NCI-H1694 (cell line): ENCODE results near the gene HELZ.
"Not testable (repeated sequence)": the region's sequence is repeated elsewhere in the genome, so short reads cannot be mapped to it uniquely, and the experiment has no call there.

Experiments used
- DNase-seq: peaks from one replicate; lab custom pipeline; 2025; lab: John Stamatoyannopoulos, UW

The HELZ gene

DNA sequence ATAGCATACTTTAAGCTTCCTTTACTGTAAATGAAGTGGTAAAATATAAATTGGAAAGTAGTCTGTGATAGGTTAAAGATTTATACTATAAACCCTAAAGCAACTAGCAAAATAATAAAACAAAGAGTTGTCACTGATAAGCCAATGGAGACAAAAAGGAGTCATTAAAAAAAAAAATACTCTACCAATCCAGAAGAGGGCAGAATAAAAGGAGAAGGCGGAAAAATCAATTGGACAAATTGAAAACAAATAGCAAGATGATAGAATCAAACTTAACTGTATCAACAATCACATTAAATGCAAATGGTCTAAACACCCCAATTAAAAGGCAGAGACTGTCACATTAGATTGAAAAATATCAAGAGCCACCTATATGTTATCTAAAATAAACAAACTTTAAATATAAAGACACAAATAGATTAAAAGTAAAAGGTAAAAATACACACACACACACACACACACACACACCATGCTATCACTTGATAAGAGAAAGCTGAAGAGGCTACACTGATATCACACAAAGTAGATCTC lies 128.9 kb downstream of the HELZ start:
- no peak for DNase-seq

GRCh38 chr17:67115401-67115800 lies 129.6 kb downstream of the HELZ start:
- DNase-seq: no peak

DNA sequence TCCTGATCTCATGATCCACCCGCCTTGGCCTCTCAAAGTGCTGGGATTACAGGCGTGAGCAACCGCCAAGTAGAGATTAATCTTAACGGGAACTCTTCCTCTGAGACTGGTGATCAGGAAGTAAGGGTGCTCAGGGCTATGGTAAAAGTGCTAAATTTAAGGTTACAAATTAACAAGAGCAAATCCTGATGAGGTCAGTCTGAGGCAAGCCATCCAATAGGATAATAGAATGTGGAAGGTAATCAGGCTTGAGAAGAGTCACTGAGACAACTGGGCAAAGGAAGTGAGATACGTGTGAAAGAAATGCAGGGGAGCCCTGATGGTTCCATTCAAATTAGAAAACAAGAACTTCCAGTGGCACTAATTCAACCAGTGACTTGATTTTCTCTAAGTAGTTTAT lies 131.5 kb downstream of the HELZ start:
- no peak for DNase-seq

DNA sequence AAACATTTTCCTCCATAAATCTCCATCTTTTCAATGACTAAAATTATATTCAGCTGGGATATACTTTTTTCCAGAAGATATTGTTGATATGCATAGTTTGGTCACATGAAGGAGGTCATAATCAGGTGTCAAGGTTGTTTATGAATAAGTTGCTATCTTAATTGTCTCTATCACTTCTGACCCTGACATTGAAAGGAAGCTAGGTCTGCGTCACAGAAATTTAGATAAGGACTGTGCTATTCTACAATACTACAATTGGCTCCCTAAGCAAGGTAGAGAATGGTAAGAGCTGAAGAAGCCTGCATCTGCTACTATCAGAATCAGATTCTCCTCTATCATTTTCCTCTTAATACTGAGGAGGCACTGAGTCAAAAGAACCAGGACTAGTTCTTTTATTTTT lies 133.2 kb downstream of the HELZ start:
- DNase-seq: no peak

DNA sequence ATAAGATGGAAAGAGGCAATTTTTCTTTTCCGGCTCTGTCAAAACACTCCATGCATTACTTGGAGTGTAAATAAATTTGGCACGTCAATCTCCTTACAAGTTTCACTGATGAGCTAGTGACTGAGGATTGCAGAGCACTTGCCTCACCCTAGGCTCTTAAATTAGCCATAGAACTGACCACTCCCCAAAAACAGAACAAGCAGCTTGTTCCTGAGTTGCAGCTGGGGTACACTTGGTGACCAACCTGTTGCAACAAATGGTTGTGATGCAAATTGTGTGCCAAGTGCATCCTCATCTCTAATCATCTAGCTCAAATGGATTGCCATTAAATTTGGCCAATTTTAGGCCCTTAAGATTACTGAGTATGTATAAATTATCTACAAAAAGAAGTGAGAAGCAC lies 133.7 kb downstream of the HELZ start:
- no peak for DNase-seq

- no peak for DNase-seq
Observed at GRCh38 chr17:67110619-67111018, 134.4 kb downstream of the HELZ start.

DNA sequence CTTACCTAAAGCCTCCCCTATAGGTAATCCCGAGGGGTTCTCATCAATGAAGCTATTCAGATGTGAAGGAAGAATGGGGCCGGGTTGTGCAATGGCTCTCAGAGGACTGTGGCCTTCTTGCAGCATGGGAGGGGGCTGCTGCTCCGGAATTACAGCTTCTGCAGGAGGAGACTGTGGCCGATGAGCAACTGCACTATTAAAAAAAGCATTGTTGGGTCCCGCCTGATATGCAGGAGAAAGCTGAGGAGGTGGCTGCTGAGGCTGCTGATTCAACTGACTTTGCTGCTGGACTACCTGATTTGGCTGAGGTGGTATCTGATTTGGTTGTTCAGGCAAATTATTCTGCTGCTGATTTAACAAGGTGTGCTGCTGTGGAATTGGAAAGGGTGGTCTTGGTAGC lies 135.9 kb downstream of the HELZ start:
- no peak for DNase-seq

GRCh38 chr17:67107811-67108775 lies 136.9 kb downstream of the HELZ start:
- DNase-seq: no peak

DNA sequence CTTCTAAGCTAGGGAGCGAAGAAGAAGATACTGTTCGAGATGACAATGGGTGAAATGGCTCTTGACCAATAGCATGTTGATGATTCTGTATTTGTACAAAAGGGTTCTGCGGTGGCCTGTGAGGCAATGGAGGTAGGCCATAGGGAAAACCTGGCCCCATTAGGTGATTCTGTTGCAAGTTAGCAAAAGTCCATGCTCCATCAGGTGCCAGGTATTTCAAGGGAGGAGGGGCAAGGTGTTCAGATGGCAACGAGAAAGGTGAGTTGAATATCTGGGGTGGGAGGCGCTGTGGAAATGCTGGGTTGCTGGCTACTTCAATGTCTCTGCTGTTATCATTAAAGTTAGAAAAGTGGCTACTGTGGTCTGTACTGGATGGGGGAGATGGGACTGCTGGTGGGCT lies 137.8 kb downstream of the HELZ start:
- no peak for DNase-seq

DNA sequence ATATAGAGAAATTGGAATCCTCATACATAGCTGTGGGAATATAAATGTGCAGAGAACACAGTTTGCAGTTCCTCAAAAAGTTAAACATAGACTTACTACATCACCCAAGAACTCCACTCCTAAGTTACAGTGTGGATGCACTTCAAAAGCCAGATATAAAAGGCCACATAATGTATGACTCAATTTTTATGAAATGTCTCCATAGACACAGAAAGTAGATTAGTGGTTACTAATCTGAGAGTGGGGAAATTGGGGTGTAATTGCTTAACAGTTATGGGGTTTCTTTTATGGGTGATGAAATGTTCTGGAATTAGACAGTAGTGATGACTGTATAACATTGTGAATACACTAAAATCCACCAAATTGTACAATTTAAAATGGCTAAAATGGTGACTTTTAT lies 139.8 kb downstream of the HELZ start:
- DNase-seq: no peak

GRCh38 chr17:67104641-67105040 lies 140.4 kb downstream of the HELZ start:
- not testable (repeated sequence) for DNase-seq

DNA sequence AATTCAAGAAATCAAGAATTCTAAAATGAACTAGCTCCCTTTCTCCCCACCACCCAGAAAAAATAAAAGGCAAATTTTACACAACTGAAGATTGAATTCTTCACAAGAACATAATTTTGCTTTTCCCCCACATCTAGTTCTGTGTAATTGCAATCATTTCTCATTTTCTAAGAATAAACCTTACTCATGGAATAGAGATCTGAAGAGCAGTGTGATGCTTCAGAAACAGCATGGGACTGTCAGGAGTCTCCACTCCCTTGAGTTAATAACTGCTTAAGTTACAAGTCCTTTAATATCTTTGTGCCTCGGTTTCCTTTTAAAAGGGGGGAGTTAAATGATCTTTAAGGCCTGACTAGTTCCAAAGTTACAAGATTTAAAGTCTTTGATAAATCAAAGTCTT lies 147.0 kb downstream of the HELZ start:
- DNase-seq: no peak

GRCh38 chr17:67096609-67097008 lies 148.4 kb downstream of the HELZ start:
- DNase-seq: no peak

GRCh38 chr17:67095803-67096202 lies 149.2 kb downstream of the HELZ start:
- DNase-seq: no peak

GRCh38 chr17:67095291-67095690 lies 149.7 kb downstream of the HELZ start:
- not testable (repeated sequence) for DNase-seq

DNA sequence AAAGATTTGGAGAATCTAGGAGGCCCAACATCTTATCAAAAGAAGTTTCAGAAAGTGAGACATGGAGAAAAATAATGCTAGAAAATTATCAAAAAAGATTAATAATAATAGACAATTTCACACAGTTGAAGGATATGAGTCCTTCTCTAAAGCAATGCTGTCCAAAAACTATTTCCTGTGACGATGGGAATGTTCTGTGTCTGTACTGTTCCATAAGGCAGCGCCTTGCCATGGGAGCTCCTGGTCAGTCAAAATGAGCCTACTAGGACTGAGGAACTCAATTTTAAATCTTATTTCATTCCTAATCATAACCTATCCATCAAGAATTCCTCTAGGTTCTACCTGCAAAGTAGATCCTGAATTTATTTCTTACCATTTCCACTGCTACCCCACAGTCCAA lies 151.6 kb downstream of the HELZ start:
- DNase-seq: no peak

DNA sequence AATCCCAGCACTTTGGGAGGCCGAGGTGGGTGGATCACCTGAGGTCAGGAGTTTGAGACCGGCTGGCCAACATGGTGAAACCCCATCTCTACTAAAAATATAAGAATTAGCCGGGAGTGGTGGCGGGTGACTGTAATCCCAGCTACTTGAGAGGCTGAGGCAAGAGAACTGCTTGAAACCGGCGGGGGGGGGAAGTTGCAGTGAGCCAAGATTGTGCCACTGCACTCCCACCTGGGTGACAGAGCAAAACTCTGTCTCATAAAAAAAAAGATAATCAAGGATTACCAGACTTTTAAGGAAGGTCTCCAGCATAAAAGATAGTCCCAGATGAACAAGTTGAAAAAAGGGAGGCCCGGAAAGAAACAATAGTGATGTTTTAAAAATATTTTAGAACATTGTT lies 152.3 kb downstream of the HELZ start:
- not testable (repeated sequence) for DNase-seq

DNA sequence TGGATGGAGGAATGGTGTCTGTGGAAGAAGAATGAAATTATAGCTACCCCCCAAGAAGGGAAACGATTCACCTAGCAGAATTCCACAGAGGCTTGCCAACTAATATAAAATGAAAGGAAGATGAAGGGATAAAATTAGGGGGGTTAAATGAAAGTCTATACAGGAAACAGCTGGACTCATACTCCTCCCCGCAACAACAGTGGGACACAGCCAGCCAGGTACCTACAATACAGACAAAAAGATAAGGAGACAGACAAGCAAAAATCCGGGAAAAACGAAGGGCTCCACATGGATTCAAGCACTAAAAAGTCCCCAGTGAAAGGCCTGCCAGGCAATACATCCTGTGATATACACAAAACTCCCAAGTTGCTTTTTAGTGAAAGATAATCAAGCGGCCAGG lies 152.7 kb downstream of the HELZ start:
- DNase-seq: no peak

GRCh38 chr17:67090341-67090740 lies 154.7 kb downstream of the HELZ start:
- DNase-seq: no peak

GRCh38 chr17:67088639-67089038 lies 156.4 kb downstream of the HELZ start:
- no peak for DNase-seq

DNA sequence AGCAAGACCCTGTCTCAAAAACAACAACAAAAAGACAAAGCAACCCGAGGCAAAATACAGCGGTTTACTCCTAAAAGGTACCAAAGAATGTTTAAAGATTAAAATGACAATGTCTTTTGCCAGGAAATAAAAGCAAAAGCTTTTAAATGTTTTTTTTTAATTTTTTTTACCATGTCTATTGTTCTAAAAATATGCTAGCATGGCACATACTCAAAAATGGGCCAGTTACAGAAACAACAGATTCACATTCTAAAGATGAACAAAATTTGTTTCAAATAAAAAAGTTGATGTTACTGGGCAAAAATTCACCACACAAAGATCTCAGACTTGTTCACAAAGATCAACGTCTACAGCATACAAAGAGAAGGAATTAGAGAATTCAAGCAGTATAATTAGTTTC lies 159.6 kb downstream of the HELZ start:
- DNase-seq: no peak

- DNase-seq: no peak
Observed at GRCh38 chr17:67082107-67082506, 162.9 kb downstream of the HELZ start.

GRCh38 chr17:67080804-67081203 lies 164.2 kb downstream of the HELZ start:
- DNase-seq: no peak

DNA sequence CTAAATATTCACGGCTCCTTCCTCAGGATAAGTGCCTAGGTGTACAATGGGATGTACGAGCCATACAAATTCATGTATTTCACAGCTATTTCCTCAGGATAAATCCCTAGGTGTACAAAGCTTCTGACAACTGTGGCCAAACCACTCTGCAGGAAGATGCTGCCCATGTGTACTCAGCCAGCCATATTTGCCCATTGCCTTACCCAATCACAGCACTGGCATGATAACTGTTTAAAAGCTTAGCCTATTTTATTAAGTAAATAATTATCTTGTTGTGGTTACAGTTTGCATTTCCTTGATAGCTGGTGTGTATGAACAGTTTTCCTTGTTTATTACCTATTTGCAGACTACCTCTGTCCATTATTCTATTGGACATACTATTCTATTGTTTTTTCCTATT lies 165.5 kb downstream of the HELZ start:
- DNase-seq: no peak
